WTC11 (cell line): ENCODE measurements around the gene SERPINB6. TPM values are rescaled to one million over a fixed set of nuclear protein-coding genes. Genes with fewer than 3 reads are reported as not detected.

Source experiments
- ATAC-seq: fragments of 200-7000 bp; cut with Tn5 transposase; 2 replicates; pipeline ENCODE4 v1.10.0; 2021; ENCODE audit warnings: mild to moderate bottlenecking, moderate library complexity
- CTCF ChIA-PET: fragments of 300-600 bp; sonication (Branson Sonifier 250); formaldehyde crosslinking; loops from one replicate; lab custom pipeline; 2021; ENCODE audit warnings: antibody characterized with exemption; lab: Charles Lee
- POLR2A ChIA-PET: fragments of 350-600 bp; sonication (Branson Sonifier 250); formaldehyde crosslinking; loops from one replicate; lab custom pipeline; 2021; ENCODE audit warnings: antibody characterized with exemption; lab: Charles Lee
- DNase-seq: peaks from one replicate; pipeline ENCODE4 v3.0.0; 2021; ENCODE audit warnings: low spot score
- H3K27ac Mint-ChIP-seq: 2 replicates; pipeline ENCODE4 v1.8.0; 2021; ENCODE audit warnings: mixed read lengths
- H3K27me3 Mint-ChIP-seq: 2 replicates; pipeline ENCODE4 v1.8.0; 2021; ENCODE audit warnings: low read depth, mild to moderate bottlenecking, moderate library complexity, mixed read lengths
- H3K36me3 Mint-ChIP-seq: 2 replicates; pipeline ENCODE4 v1.8.0; 2021; ENCODE audit warnings: mixed read lengths
- H3K4me1 Mint-ChIP-seq: 2 replicates; pipeline ENCODE4 v1.8.0; 2022; ENCODE audit warnings: mixed read lengths
- H3K4me3 Mint-ChIP-seq: 2 replicates; pipeline ENCODE4 v1.8.0; 2021; ENCODE audit warnings: mild to moderate bottlenecking, moderate library complexity, mixed read lengths
- H3K9me3 Mint-ChIP-seq: 2 replicates; pipeline ENCODE4 v1.8.0; 2021; ENCODE audit warnings: mixed read lengths
- CREM ChIP-seq: sonication (generic); formaldehyde crosslinking; IDR thresholded peaks from 2 replicates; pipeline ENCODE4 v1.8.1; 2022; ENCODE audit warnings: mild to moderate bottlenecking, missing genetic modification reagents, moderate library complexity
- FOXJ3 ChIP-seq: sonication (generic); formaldehyde crosslinking; IDR thresholded peaks from 2 replicates; pipeline ENCODE4 v1.9.0; 2021; ENCODE audit warnings: missing genetic modification reagents, mild to moderate bottlenecking, borderline replicate concordance
- GABPB1 ChIP-seq: sonication (generic); formaldehyde crosslinking; IDR thresholded peaks from 2 replicates; pipeline ENCODE4 v1.8.1; 2023; ENCODE audit warnings: mild to moderate bottlenecking, missing genetic modification reagents
- IRF2 ChIP-seq: sonication (generic); formaldehyde crosslinking; IDR thresholded peaks from 2 replicates; pipeline ENCODE4 v1.8.0; 2022; ENCODE audit warnings: low read depth, missing genetic modification reagents, borderline replicate concordance
- JAZF1 ChIP-seq: fragments of 250-450 bp; sonication (Bioruptor Pico); IDR thresholded peaks from 2 replicates; pipeline ENCODE4 v1.9.0; 2021; ENCODE audit warnings: moderate library complexity, mild to moderate bottlenecking, inconsistent platforms
- JUN ChIP-seq: sonication (generic); formaldehyde crosslinking; IDR thresholded peaks from 2 replicates; pipeline ENCODE4 v1.8.0; 2023; ENCODE audit warnings: mild to moderate bottlenecking, missing genetic modification reagents
- NR3C1 ChIP-seq: sonication (generic); formaldehyde crosslinking; conservative IDR thresholded peaks from 2 replicates; pipeline ENCODE4 v1.8.1; 2023; ENCODE audit warnings: low read depth, mild to moderate bottlenecking, missing genetic modification reagents
- OVOL2 ChIP-seq: fragments of 250-450 bp; sonication (Bioruptor Pico); IDR thresholded peaks from 2 replicates; pipeline ENCODE4 v1.9.0; 2021; ENCODE audit warnings: mild to moderate bottlenecking, borderline replicate concordance
- SMAD4 ChIP-seq: sonication (generic); formaldehyde crosslinking; IDR thresholded peaks from 2 replicates; pipeline ENCODE4 v1.8.0; 2022; ENCODE audit warnings: mild to moderate bottlenecking, missing genetic modification reagents
- SOX15 ChIP-seq: fragments of 250-450 bp; sonication (Bioruptor Pico); IDR thresholded peaks from 2 replicates; pipeline ENCODE4 v1.9.0; 2021; ENCODE audit warnings: mild to moderate bottlenecking
- TP53 ChIP-seq: sonication (generic); formaldehyde crosslinking; IDR thresholded peaks from 2 replicates; pipeline ENCODE4 v1.8.1; 2023; ENCODE audit warnings: mild to moderate bottlenecking, missing genetic modification reagents
- ZNF423 ChIP-seq: fragments of 250-450 bp; sonication (Bioruptor Pico); IDR thresholded peaks from 2 replicates; pipeline ENCODE4 v2.1.2; 2022; ENCODE audit warnings: mild to moderate bottlenecking, moderate library complexity
- ZNF671 ChIP-seq: fragments of 250-450 bp; sonication (Bioruptor Pico); IDR thresholded peaks from 2 replicates; pipeline ENCODE4 v1.8.0; 2021; ENCODE audit warnings: mild to moderate bottlenecking
- total RNA-seq: library from RNA; stranded (reverse); gene quantifications from 3 replicates; pipeline ENCODE4 v1.2.3, GENCODE V29; 2021
- TF ChIP-seq, protein P1 (sequence below): sonication (generic); formaldehyde crosslinking; IDR thresholded peaks from 2 replicates; pipeline ENCODE4 v1.8.0; 2022; ENCODE audit warnings: mild to moderate bottlenecking, missing genetic modification reagents
- TF ChIP-seq, protein P2 (sequence below): sonication (generic); formaldehyde crosslinking; IDR thresholded peaks from 2 replicates; pipeline ENCODE4 v1.8.1; 2022; ENCODE audit warnings: mild to moderate bottlenecking, moderate library complexity, missing genetic modification reagents
- TF ChIP-seq, protein P3 (sequence below): sonication (generic); formaldehyde crosslinking; IDR thresholded peaks from 2 replicates; pipeline ENCODE4 v1.8.0; 2022; ENCODE audit warnings: mild to moderate bottlenecking, missing genetic modification reagents
- TF ChIP-seq, protein P4 (sequence below): sonication (generic); formaldehyde crosslinking; IDR thresholded peaks from 2 replicates; pipeline ENCODE4 v1.8.0; 2023; ENCODE audit warnings: missing genetic modification reagents
- TF ChIP-seq, protein P5 (sequence below): sonication (generic); formaldehyde crosslinking; IDR thresholded peaks from 2 replicates; pipeline ENCODE4 v1.8.1; 2022; ENCODE audit warnings: low read depth, missing genetic modification reagents, borderline replicate concordance
- TF ChIP-seq, protein P6 (sequence below): fragments of 250-450 bp; sonication (Bioruptor Pico); IDR thresholded peaks from 2 replicates; pipeline ENCODE4 v1.9.0; 2021; ENCODE audit warnings: mild to moderate bottlenecking, borderline replicate concordance
- TF ChIP-seq, protein P7 (sequence below): sonication (generic); formaldehyde crosslinking; IDR thresholded peaks from 2 replicates; pipeline ENCODE4 v1.8.1; 2022; ENCODE audit warnings: missing genetic modification reagents, borderline replicate concordance
- TF ChIP-seq, protein P8 (sequence below): sonication (generic); formaldehyde crosslinking; IDR thresholded peaks from 2 replicates; pipeline ENCODE4 v1.8.0; 2022; ENCODE audit warnings: missing genetic modification reagents

The SERPINB6 gene
- total RNA-seq, 1 experiment from 2014 or later, result 28.0 TPM

DNA sequence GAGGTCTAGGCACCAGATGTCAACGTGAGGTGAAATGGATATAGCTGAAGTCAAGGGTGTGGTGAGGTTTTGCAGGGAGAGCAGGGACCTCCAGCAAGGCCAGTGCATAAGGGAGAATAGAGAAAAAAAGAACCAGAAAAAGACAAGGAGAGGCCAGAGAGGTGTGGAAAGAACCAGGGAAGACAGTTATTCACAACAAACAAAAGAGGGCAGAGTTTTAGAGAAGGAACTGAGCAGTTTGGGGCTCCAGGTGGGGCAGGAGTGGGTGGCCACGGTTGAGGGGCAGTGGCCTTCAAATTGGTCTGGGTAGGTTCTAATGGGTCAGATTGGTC lies 16.7 kb upstream of the SERPINB6 start (continued):
- TF ChIP-seq TP53 (no peak), CREM (CRISPR knock-in tag) (no peak), ZNF671 (CRISPR knock-in tag) (no peak), SOX15 (CRISPR knock-in tag) (no peak), OVOL2 (CRISPR knock-in tag) (no peak), JAZF1 (CRISPR knock-in tag) (no peak)
- TF ChIP-seq, protein P1, sequence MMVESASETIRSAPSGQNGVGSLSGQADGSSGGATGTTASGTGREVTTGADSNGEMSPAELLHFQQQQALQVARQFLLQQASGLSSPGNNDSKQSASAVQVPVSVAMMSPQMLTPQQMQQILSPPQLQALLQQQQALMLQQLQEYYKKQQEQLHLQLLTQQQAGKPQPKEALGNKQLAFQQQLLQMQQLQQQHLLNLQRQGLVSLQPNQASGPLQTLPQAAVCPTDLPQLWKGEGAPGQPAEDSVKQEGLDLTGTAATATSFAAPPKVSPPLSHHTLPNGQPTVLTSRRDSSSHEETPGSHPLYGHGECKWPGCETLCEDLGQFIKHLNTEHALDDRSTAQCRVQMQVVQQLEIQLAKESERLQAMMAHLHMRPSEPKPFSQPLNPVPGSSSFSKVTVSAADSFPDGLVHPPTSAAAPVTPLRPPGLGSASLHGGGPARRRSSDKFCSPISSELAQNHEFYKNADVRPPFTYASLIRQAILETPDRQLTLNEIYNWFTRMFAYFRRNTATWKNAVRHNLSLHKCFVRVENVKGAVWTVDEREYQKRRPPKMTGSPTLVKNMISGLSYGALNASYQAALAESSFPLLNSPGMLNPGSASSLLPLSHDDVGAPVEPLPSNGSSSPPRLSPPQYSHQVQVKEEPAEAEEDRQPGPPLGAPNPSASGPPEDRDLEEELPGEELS (CRISPR knock-in tag), result no peak
- TF ChIP-seq, protein P2, sequence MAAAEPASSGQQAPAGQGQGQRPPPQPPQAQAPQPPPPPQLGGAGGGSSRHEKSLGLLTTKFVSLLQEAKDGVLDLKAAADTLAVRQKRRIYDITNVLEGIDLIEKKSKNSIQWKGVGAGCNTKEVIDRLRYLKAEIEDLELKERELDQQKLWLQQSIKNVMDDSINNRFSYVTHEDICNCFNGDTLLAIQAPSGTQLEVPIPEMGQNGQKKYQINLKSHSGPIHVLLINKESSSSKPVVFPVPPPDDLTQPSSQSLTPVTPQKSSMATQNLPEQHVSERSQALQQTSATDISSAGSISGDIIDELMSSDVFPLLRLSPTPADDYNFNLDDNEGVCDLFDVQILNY, result no peak
- TF ChIP-seq, protein P3, sequence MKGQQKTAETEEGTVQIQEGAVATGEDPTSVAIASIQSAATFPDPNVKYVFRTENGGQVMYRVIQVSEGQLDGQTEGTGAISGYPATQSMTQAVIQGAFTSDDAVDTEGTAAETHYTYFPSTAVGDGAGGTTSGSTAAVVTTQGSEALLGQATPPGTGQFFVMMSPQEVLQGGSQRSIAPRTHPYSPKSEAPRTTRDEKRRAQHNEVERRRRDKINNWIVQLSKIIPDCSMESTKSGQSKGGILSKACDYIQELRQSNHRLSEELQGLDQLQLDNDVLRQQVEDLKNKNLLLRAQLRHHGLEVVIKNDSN (CRISPR knock-in tag), result no peak
- TF ChIP-seq, protein P4, sequence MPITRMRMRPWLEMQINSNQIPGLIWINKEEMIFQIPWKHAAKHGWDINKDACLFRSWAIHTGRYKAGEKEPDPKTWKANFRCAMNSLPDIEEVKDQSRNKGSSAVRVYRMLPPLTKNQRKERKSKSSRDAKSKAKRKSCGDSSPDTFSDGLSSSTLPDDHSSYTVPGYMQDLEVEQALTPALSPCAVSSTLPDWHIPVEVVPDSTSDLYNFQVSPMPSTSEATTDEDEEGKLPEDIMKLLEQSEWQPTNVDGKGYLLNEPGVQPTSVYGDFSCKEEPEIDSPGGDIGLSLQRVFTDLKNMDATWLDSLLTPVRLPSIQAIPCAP (CRISPR knock-in tag), result no peak

DNA sequence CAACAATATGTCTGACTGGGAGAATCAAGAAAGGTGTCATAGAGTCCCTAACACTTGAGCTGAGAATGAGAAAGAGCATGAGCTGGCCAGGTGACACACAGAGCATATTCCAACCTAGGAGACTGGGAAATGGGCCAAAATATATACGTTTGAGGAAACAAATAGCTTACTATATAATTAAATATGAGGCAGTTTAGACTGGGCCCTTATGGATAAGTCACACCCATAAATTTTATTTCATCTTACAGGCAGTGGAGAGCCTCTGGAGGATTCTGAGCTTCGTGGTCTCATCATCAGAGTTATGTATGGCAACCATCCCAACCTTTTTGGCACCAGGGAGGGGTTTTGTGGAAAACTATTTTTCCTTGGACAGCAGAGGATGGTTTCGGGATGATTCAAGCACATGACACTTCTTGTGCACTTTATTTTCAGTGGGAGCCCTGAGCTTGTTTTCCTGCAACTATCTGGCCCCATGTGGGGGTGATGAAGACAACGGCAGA lies 15.4 kb upstream of the SERPINB6 start:
- Mint-ChIP-seq H3K36me3 (no peaks in the 10 kb centered on the region), H3K27ac (peak overlapping the region; percentile 82; the same call in 1 of the 2 replicates), H3K9me3 (no peaks in the 10 kb centered on the region), H3K4me3 (no peak overlapping the region), H3K27me3 (peaks cover 3% of the 10 kb centered on the region; the same call in 1 of the 2 replicates), H3K4me1 (peaks cover 62% of the 10 kb centered on the region)
- ATAC-seq (no peak), DNase-seq (no peak)
- CTCF ChIA-PET, result interaction anchor here (0.8 to 9.1 kb wide), 6 partner anchors 15 to 196 kb away, joined by 3 to 203 read pairs (median 20); no protein-coding TSS in a partner anchor
- POLR2A ChIA-PET, result interaction anchor here (0.5 to 0.9 kb wide), 2 partner anchors 34 to 66 kb away, joined by 3 read pairs; no protein-coding TSS in a partner anchor
- TF ChIP-seq FOXJ3 (CRISPR knock-in tag) (no peak), ZNF423 (no peak), NR3C1 (CRISPR knock-in tag) (no peak), JUN (CRISPR knock-in tag) (no peak), SMAD4 (no peak), IRF2 (CRISPR knock-in tag) (no peak), GABPB1 (no peak)
- TF ChIP-seq, protein P5, sequence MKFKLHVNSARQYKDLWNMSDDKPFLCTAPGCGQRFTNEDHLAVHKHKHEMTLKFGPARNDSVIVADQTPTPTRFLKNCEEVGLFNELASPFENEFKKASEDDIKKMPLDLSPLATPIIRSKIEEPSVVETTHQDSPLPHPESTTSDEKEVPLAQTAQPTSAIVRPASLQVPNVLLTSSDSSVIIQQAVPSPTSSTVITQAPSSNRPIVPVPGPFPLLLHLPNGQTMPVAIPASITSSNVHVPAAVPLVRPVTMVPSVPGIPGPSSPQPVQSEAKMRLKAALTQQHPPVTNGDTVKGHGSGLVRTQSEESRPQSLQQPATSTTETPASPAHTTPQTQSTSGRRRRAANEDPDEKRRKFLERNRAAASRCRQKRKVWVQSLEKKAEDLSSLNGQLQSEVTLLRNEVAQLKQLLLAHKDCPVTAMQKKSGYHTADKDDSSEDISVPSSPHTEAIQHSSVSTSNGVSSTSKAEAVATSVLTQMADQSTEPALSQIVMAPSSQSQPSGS (CRISPR knock-in tag), result no peak
- TF ChIP-seq, protein P6, sequence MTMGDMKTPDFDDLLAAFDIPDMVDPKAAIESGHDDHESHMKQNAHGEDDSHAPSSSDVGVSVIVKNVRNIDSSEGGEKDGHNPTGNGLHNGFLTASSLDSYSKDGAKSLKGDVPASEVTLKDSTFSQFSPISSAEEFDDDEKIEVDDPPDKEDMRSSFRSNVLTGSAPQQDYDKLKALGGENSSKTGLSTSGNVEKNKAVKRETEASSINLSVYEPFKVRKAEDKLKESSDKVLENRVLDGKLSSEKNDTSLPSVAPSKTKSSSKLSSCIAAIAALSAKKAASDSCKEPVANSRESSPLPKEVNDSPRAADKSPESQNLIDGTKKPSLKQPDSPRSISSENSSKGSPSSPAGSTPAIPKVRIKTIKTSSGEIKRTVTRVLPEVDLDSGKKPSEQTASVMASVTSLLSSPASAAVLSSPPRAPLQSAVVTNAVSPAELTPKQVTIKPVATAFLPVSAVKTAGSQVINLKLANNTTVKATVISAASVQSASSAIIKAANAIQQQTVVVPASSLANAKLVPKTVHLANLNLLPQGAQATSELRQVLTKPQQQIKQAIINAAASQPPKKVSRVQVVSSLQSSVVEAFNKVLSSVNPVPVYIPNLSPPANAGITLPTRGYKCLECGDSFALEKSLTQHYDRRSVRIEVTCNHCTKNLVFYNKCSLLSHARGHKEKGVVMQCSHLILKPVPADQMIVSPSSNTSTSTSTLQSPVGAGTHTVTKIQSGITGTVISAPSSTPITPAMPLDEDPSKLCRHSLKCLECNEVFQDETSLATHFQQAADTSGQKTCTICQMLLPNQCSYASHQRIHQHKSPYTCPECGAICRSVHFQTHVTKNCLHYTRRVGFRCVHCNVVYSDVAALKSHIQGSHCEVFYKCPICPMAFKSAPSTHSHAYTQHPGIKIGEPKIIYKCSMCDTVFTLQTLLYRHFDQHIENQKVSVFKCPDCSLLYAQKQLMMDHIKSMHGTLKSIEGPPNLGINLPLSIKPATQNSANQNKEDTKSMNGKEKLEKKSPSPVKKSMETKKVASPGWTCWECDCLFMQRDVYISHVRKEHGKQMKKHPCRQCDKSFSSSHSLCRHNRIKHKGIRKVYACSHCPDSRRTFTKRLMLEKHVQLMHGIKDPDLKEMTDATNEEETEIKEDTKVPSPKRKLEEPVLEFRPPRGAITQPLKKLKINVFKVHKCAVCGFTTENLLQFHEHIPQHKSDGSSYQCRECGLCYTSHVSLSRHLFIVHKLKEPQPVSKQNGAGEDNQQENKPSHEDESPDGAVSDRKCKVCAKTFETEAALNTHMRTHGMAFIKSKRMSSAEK, result no peak
- TF ChIP-seq, protein P7, sequence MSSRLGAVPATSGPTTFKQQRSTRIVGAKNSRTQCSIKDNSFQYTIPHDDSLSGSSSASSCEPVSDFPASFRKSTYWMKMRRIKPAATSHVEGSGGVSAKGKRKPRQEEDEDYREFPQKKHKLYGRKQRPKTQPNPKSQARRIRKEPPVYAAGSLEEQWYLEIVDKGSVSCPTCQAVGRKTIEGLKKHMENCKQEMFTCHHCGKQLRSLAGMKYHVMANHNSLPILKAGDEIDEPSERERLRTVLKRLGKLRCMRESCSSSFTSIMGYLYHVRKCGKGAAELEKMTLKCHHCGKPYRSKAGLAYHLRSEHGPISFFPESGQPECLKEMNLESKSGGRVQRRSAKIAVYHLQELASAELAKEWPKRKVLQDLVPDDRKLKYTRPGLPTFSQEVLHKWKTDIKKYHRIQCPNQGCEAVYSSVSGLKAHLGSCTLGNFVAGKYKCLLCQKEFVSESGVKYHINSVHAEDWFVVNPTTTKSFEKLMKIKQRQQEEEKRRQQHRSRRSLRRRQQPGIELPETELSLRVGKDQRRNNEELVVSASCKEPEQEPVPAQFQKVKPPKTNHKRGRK (CRISPR knock-in tag), result no peak
- TF ChIP-seq, protein P8, sequence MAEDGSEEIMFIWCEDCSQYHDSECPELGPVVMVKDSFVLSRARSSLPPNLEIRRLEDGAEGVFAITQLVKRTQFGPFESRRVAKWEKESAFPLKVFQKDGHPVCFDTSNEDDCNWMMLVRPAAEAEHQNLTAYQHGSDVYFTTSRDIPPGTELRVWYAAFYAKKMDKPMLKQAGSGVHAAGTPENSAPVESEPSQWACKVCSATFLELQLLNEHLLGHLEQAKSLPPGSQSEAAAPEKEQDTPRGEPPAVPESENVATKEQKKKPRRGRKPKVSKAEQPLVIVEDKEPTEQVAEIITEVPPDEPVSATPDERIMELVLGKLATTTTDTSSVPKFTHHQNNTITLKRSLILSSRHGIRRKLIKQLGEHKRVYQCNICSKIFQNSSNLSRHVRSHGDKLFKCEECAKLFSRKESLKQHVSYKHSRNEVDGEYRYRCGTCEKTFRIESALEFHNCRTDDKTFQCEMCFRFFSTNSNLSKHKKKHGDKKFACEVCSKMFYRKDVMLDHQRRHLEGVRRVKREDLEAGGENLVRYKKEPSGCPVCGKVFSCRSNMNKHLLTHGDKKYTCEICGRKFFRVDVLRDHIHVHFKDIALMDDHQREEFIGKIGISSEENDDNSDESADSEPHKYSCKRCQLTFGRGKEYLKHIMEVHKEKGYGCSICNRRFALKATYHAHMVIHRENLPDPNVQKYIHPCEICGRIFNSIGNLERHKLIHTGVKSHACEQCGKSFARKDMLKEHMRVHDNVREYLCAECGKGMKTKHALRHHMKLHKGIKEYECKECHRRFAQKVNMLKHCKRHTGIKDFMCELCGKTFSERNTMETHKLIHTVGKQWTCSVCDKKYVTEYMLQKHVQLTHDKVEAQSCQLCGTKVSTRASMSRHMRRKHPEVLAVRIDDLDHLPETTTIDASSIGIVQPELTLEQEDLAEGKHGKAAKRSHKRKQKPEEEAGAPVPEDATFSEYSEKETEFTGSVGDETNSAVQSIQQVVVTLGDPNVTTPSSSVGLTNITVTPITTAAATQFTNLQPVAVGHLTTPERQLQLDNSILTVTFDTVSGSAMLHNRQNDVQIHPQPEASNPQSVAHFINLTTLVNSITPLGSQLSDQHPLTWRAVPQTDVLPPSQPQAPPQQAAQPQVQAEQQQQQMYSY (CRISPR knock-in tag), result no peak
